ENCODE measurements around the gene MTA1. TPM values are rescaled to one million over a fixed set of nuclear protein-coding genes. Genes with fewer than 3 reads are reported as not detected.

The MTA1 gene
- total RNA-seq, 2 experiments from 2014 or later, result 107 to 113 TPM

- CTCF ChIA-PET, result no interaction called here
- peaks cover 22% of the 10 kb centered on the region for H3K27me3 Mint-ChIP-seq
- Histone ChIP-seq H3K4me3 (ENCODE audit: low read length) (no peak overlapping the region), H3K4me1 (ENCODE audit: insufficient read depth, low read length) (no peaks in the 10 kb centered on the region), H3K27me3 (ENCODE audit: control insufficient read depth in 1 of 2, insufficient read depth in 2 of 2, low read length in 2 of 2) (peaks cover 6 to 17% of the 10 kb centered on the region in 2 experiments), H3K36me3 (ENCODE audit: insufficient read depth, low read length) (no peaks in the 10 kb centered on the region), H3K9me3 (ENCODE audit: control insufficient read depth in 1 of 2, insufficient read depth in 1 of 2, low read length in 2 of 2) (no peaks in the 10 kb centered on the region), H3K27ac (ENCODE audit: low read depth in 1 of 2, low read length in 2 of 2) (no peak overlapping the region)
- intact Hi-C loops (cut with DNase I, micrococcal nuclease), result no loop called here
- H3K27ac Mint-ChIP-seq, result no peak overlapping the region
- no peak overlapping the region for H3K4me3 Mint-ChIP-seq
- DNase-seq (no peak), ATAC-seq (ENCODE audit: poor library complexity) (no peak)
- no peaks in the 10 kb centered on the region for H3K36me3 Mint-ChIP-seq (ENCODE audit: low read depth)
- POLR2A ChIA-PET, result no interaction called here
- no peak for TF ChIP-seq CTCF (IDR thresholded peaks at IDR 0.05)
- no peaks in the 10 kb centered on the region for H3K9me3 Mint-ChIP-seq
- no peaks in the 10 kb centered on the region for H3K4me1 Mint-ChIP-seq (ENCODE audit: low read depth)
These were observed 87.6 kb downstream of the MTA1 start for GRCh38 chr14:105507247-105507646.

- H3K9me3 Mint-ChIP-seq, result no peaks in the 10 kb centered on the region
- peaks cover 14 to 17% of the 10 kb centered on the region in 2 experiments for H3K27me3 ChIP-seq (ENCODE audit: control insufficient read depth in 1 of 2, insufficient read depth in 2 of 2, low read length in 2 of 2)
- ATAC-seq (ENCODE audit: poor library complexity) (no peak), DNase-seq (peak in 1 of 14 experiments; percentile 38)
- no peak overlapping the region for H3K4me3 ChIP-seq (ENCODE audit: low read length)
- intact Hi-C loops (cut with DNase I, micrococcal nuclease), result no loop called here
- H3K4me3 Mint-ChIP-seq, result no peak overlapping the region
- H3K36me3 ChIP-seq (ENCODE audit: insufficient read depth, low read length), result no peaks in the 10 kb centered on the region
- peaks cover 27% of the 10 kb centered on the region for H3K27me3 Mint-ChIP-seq
- no peaks in the 10 kb centered on the region for H3K4me1 Mint-ChIP-seq (ENCODE audit: low read depth)
- H3K27ac ChIP-seq (ENCODE audit: low read depth in 1 of 2, low read length in 2 of 2), result no peak overlapping the region
- TF ChIP-seq CTCF (IDR thresholded peaks at IDR 0.05), result no peak
- ChIA-PET CTCF (no interaction called here), POLR2A (no interaction called here)
- H3K9me3 ChIP-seq (ENCODE audit: control insufficient read depth in 1 of 2, insufficient read depth in 1 of 2, low read length in 2 of 2), result no peaks in the 10 kb centered on the region
- no peak overlapping the region for H3K27ac Mint-ChIP-seq
- H3K4me1 ChIP-seq (ENCODE audit: insufficient read depth, low read length), result no peaks in the 10 kb centered on the region
- no peaks in the 10 kb centered on the region for H3K36me3 Mint-ChIP-seq (ENCODE audit: low read depth)
These were observed 88.4 kb downstream of the MTA1 start for GRCh38 chr14:105508069-105508468.

GRCh38 chr14:105508601-105509000 lies 89.0 kb downstream of the MTA1 start:
- POLR2A ChIA-PET, result no interaction called here
- no peak for ATAC-seq (ENCODE audit: poor library complexity)
- CTCF ChIA-PET, result no interaction called here
- Mint-ChIP-seq H3K36me3 (ENCODE audit: low read depth) (no peaks in the 10 kb centered on the region), H3K9me3 (no peaks in the 10 kb centered on the region), H3K27me3 (peaks cover 31% of the 10 kb centered on the region), H3K27ac (no peak overlapping the region), H3K4me1 (ENCODE audit: low read depth) (no peaks in the 10 kb centered on the region), H3K4me3 (no peak overlapping the region)
- TF ChIP-seq CTCF (IDR thresholded peaks at IDR 0.05), result no peak
- Histone ChIP-seq H3K4me3 (ENCODE audit: low read length) (no peak overlapping the region), H3K27ac (ENCODE audit: low read depth in 1 of 2, low read length in 2 of 2) (no peak overlapping the region), H3K9me3 (ENCODE audit: control insufficient read depth in 1 of 2, insufficient read depth in 1 of 2, low read length in 2 of 2) (no peaks in the 10 kb centered on the region), H3K36me3 (ENCODE audit: insufficient read depth, low read length) (no peaks in the 10 kb centered on the region), H3K4me1 (ENCODE audit: insufficient read depth, low read length) (no peaks in the 10 kb centered on the region), H3K27me3 (ENCODE audit: control insufficient read depth in 1 of 2, insufficient read depth in 2 of 2, low read length in 2 of 2) (peaks cover 14 to 17% of the 10 kb centered on the region in 2 experiments)
- intact Hi-C loops (cut with DNase I, micrococcal nuclease), result no loop called here
- peak in 1 of 14 experiments; percentile 17 for DNase-seq
